ENCODE measurements around the gene NAXE.

DNA sequence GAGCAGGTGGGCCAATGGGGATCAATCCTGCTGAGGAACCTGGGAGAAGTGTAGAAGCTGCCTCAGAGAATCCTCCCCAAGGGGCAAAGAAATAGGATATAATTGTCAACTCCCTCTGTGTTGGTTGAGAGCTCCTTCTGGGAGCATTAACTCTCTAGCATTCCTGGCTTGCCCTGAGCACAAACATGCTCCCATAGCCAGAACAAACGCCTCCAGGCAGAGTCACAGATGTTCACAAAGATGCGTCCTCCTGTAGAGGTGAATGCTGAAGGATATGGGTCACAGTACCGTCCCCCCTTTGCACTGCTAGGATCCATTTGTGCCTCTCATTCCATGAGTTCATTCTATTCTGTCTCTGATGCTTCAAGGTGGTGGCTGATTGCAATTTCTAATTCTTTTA lies 40.8 kb downstream of the NAXE start:
- TF ChIP-seq, protein P1, sequence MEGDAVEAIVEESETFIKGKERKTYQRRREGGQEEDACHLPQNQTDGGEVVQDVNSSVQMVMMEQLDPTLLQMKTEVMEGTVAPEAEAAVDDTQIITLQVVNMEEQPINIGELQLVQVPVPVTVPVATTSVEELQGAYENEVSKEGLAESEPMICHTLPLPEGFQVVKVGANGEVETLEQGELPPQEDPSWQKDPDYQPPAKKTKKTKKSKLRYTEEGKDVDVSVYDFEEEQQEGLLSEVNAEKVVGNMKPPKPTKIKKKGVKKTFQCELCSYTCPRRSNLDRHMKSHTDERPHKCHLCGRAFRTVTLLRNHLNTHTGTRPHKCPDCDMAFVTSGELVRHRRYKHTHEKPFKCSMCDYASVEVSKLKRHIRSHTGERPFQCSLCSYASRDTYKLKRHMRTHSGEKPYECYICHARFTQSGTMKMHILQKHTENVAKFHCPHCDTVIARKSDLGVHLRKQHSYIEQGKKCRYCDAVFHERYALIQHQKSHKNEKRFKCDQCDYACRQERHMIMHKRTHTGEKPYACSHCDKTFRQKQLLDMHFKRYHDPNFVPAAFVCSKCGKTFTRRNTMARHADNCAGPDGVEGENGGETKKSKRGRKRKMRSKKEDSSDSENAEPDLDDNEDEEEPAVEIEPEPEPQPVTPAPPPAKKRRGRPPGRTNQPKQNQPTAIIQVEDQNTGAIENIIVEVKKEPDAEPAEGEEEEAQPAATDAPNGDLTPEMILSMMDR (IDR thresholded peaks at IDR 0.05): no peak
- TF ChIP-seq POLR2AphosphoS5 (IDR thresholded peaks at IDR 0.05): no peak
- TF ChIP-seq POLR2A (IDR thresholded peaks at IDR 0.05): no peak
- no peak for TF ChIP-seq EP300 (IDR thresholded peaks at IDR 0.05)
